GM21423 (cell line): Measurements from ENCODE around the gene POLK.
"Not testable (repeated sequence)": the region's sequence is repeated elsewhere in the genome, so short reads cannot be mapped to it uniquely, and the experiment has no call there.

ENCODE experiments used
- ATAC-seq: cut with Tn5 transposase; IDR thresholded peaks from one replicate; pipeline ENCODE4 v1.9.1; 2021; ENCODE audit warnings: mild to moderate bottlenecking, moderate library complexity; ENCODE audit not compliant: unreplicated experiment

The POLK gene

GRCh38 chr5:75546830-75547229, 35.1 kb downstream of the POLK start:
- ATAC-seq, result no peak

GRCh38 chr5:75547812-75548211, 36.1 kb downstream of the POLK start:
- ATAC-seq, result no peak

- ATAC-seq, result no peak
Measured at GRCh38 chr5:75550597-75550996, 38.9 kb downstream of the POLK start.

GRCh38 chr5:75551471-75551870, 39.8 kb downstream of the POLK start:
- ATAC-seq, result no peak

GRCh38 chr5:75552764-75553163, 41.1 kb downstream of the POLK start:
- no peak for ATAC-seq

- ATAC-seq, result no peak
Measured at GRCh38 chr5:75553358-75553757, 41.7 kb downstream of the POLK start.

- ATAC-seq, result no peak
Measured at GRCh38 chr5:75558221-75558620, 46.5 kb downstream of the POLK start.

- no peak for ATAC-seq
Measured at GRCh38 chr5:75558981-75559632, 47.4 kb downstream of the POLK start.

GRCh38 chr5:75560655-75561054, 49.0 kb downstream of the POLK start:
- not testable (repeated sequence) for ATAC-seq

GRCh38 chr5:75565991-75566709, 54.5 kb downstream of the POLK start:
- not testable (repeated sequence) for ATAC-seq

- ATAC-seq, result peak; percentile 89
Measured at GRCh38 chr5:75566710-75567309, 55.1 kb downstream of the POLK start.

GRCh38 chr5:75567710-75568109, 56.0 kb downstream of the POLK start:
- peak; percentile 35 for ATAC-seq

- ATAC-seq, result peak; percentile 26
Measured at GRCh38 chr5:75568202-75568601, 56.5 kb downstream of the POLK start.

GRCh38 chr5:75571547-75571946, 59.9 kb downstream of the POLK start:
- no peak for ATAC-seq

GRCh38 chr5:75574791-75575190, 63.1 kb downstream of the POLK start:
- ATAC-seq, result no peak

GRCh38 chr5:75578280-75578679, 66.6 kb downstream of the POLK start:
- ATAC-seq, result not testable (repeated sequence)

- ATAC-seq, result no peak
Measured at GRCh38 chr5:75584641-75585040, 73.0 kb downstream of the POLK start.

- no peak for ATAC-seq
Measured at GRCh38 chr5:75588666-75589065, 77.0 kb downstream of the POLK start.

GRCh38 chr5:75600535-75600934, 88.8 kb downstream of the POLK start:
- no peak for ATAC-seq

GRCh38 chr5:75601567-75601966, 89.9 kb downstream of the POLK start:
- no peak for ATAC-seq

- no peak for ATAC-seq
Measured at GRCh38 chr5:75601996-75602395, 90.3 kb downstream of the POLK start.

- no peak for ATAC-seq
Measured at GRCh38 chr5:75603371-75603770, 91.7 kb downstream of the POLK start.
